Tibial nerve (tissue), 4 donors: ENCODE data around the gene DMD.

ENCODE experiments used
- EP300 ChIP-seq, 2 donors: sonication (generic); formaldehyde crosslinking; IDR thresholded peaks; one replicate each; pipeline ENCODE4 v1.6.1; 2017; ENCODE audit warnings: antibody characterized with exemption in 2 of 2, mild to moderate bottlenecking in 1 of 2
- TF ChIP-seq, protein P1 (sequence below), 5 experiments: fragments of 200-600 bp in 3 of 5; fragments of 450-650 bp in 2 of 5; sonication (generic) in 3 of 5; IDR thresholded peaks; one replicate each; pipeline ENCODE4 v1.5.1; 2016 to 2019; ENCODE audit warnings: antibody characterized with exemption in 5 of 5, mild to moderate bottlenecking in 3 of 5, moderate library complexity in 2 of 5

DNA sequence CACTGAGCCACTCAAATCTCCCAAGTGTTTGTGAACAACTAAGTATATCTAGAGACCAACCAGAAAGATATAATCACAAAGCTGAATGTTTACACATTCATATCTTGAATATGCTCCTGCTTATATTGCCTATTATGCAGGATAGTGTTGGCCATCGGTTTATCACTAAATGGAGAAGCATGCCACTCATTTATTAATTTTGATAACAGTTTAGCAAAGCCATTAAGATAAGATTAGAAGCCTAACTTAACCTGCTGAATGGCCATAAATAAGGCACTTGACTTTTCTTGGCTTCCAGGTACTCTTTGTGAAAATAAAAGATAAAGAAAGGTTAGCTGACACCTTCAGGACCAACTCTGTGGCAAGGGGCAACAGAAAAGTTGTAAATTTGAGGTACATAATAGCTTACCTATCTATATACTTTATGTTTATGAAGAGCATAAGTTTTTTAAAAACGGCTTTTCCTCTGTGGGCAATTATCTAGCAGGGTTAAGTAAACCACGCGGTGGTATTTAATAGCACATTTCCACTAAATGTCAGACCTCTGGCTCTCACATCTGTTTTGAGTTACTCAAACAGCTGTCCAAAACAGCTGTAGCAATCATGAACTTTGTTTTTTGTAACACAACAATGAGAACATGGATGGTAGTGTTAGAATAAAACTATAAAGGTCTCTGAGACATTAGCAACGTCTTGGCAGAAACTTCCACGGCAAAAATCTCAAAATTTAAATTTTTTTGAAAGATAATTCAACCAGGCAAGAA lies 2080.7 kb downstream of the DMD start:
- TF ChIP-seq, protein P1, sequence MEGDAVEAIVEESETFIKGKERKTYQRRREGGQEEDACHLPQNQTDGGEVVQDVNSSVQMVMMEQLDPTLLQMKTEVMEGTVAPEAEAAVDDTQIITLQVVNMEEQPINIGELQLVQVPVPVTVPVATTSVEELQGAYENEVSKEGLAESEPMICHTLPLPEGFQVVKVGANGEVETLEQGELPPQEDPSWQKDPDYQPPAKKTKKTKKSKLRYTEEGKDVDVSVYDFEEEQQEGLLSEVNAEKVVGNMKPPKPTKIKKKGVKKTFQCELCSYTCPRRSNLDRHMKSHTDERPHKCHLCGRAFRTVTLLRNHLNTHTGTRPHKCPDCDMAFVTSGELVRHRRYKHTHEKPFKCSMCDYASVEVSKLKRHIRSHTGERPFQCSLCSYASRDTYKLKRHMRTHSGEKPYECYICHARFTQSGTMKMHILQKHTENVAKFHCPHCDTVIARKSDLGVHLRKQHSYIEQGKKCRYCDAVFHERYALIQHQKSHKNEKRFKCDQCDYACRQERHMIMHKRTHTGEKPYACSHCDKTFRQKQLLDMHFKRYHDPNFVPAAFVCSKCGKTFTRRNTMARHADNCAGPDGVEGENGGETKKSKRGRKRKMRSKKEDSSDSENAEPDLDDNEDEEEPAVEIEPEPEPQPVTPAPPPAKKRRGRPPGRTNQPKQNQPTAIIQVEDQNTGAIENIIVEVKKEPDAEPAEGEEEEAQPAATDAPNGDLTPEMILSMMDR (IDR thresholded peaks at IDR 0.05): no peak
- no peak for TF ChIP-seq EP300 (IDR thresholded peaks at IDR 0.05)
